ENCODE data around the gene SQSTM1.

The SQSTM1 gene

GRCh38 chr5:179777909-179778308 is 42.8 kb upstream of the SQSTM1 start:
- no peak for TF ChIP-seq CTCF (IDR thresholded peaks at IDR 0.05; ENCODE audit: low read depth, low read length)
- no peak for DNase-seq (ENCODE audit: extremely low read depth, low read depth)

- no peak for TF ChIP-seq CTCF (IDR thresholded peaks at IDR 0.05; ENCODE audit: low read depth, low read length)
- no peak for DNase-seq (ENCODE audit: extremely low read depth, low read depth)
These were observed 42.1 kb upstream of the SQSTM1 start for GRCh38 chr5:179778591-179778990.

GRCh38 chr5:179779826-179780225 is 40.9 kb upstream of the SQSTM1 start:
- TF ChIP-seq CTCF (IDR thresholded peaks at IDR 0.05; ENCODE audit: low read depth, low read length) = no peak
- no peak for DNase-seq (ENCODE audit: extremely low read depth, low read depth)

GRCh38 chr5:179780362-179780761 is 40.3 kb upstream of the SQSTM1 start:
- no peak for DNase-seq (ENCODE audit: extremely low read depth, low read depth)
- TF ChIP-seq CTCF (IDR thresholded peaks at IDR 0.05; ENCODE audit: low read depth, low read length) = no peak

- DNase-seq (ENCODE audit: extremely low read depth, low read depth) = no peak
- no peak for TF ChIP-seq CTCF (IDR thresholded peaks at IDR 0.05; ENCODE audit: low read depth, low read length)
These were observed 38.9 kb upstream of the SQSTM1 start for GRCh38 chr5:179781846-179782245.

GRCh38 chr5:179783128-179783527 is 37.6 kb upstream of the SQSTM1 start:
- DNase-seq (ENCODE audit: extremely low read depth, low read depth) = no peak

GRCh38 chr5:179786861-179787260 is 33.8 kb upstream of the SQSTM1 start:
- no peak for DNase-seq (ENCODE audit: extremely low read depth, low read depth)
- TF ChIP-seq CTCF (IDR thresholded peaks at IDR 0.05; ENCODE audit: low read depth, low read length) = no peak

More at GRCh38 chr5:179783128-179783527, 37.6 kb upstream of the SQSTM1 start:
- no peak for TF ChIP-seq CTCF (IDR thresholded peaks at IDR 0.05; ENCODE audit: low read depth, low read length)

All from AG09319 (cell line).